Measurements from ENCODE around the gene LNP1. TPM values are rescaled to one million over a fixed set of nuclear protein-coding genes. Genes with fewer than 3 reads are reported as not detected.

The LNP1 gene
- total and polyA plus RNA-seq, 2 of the 13 experiments (the other 11 are each of a cell fraction or from before 2014, with no cell fraction given), result 3.6 to 7.0 TPM

DNA sequence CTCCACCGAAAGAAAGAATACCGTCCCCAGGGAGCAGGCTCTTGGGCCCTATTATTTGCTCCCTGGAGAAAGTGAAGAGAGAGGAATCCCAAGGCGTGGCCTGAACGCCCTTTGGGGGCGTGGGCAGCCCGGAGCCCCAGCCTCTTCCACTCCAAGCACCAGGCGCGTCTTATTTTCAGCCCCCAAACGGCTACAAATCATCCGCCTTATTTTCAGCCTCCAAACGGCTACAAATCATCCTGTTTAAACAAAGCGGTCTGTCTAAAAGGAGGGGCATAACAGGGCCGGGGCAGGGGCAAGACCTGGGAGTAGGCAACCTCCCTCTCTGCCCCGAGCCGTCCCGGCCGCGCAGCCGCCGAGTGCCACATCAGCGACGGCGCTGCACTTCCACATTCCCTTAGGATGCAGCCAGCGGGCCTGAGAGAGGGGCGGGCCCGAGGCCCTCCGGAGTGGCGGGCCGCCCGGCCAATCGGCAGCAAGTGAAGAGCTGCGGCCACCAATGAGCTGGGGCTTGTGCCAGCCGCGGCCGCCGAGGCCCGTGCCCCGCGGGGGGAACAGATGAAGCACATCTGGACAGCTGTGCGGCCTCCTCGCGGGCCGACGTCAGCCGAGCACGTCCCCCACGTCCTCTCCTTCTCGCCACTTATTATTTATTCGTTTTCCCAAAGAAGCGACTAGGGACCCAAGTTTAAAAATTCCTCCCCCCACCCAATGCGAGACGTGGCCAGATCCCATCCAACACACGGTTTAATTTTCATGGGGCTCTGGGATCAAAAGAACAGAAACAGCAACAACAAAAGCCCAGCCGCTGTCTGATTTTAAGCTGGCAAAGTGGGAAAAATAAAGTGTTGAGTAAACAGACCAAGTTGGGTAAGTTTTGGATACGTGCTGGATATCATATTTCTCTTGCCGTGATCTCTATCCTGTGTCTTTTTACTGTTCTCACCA lies 91.0 kb downstream of the LNP1 start, which contains the start of gene TMEM45A (continued):
- TF ChIP-seq, protein P1, sequence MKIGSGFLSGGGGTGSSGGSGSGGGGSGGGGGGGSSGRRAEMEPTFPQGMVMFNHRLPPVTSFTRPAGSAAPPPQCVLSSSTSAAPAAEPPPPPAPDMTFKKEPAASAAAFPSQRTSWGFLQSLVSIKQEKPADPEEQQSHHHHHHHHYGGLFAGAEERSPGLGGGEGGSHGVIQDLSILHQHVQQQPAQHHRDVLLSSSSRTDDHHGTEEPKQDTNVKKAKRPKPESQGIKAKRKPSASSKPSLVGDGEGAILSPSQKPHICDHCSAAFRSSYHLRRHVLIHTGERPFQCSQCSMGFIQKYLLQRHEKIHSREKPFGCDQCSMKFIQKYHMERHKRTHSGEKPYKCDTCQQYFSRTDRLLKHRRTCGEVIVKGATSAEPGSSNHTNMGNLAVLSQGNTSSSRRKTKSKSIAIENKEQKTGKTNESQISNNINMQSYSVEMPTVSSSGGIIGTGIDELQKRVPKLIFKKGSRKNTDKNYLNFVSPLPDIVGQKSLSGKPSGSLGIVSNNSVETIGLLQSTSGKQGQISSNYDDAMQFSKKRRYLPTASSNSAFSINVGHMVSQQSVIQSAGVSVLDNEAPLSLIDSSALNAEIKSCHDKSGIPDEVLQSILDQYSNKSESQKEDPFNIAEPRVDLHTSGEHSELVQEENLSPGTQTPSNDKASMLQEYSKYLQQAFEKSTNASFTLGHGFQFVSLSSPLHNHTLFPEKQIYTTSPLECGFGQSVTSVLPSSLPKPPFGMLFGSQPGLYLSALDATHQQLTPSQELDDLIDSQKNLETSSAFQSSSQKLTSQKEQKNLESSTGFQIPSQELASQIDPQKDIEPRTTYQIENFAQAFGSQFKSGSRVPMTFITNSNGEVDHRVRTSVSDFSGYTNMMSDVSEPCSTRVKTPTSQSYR (CRISPR knock-in tag; IDR thresholded peaks at IDR 0.05; ENCODE audit: borderline replicate concordance), result no peak
- TF ChIP-seq, protein P2, sequence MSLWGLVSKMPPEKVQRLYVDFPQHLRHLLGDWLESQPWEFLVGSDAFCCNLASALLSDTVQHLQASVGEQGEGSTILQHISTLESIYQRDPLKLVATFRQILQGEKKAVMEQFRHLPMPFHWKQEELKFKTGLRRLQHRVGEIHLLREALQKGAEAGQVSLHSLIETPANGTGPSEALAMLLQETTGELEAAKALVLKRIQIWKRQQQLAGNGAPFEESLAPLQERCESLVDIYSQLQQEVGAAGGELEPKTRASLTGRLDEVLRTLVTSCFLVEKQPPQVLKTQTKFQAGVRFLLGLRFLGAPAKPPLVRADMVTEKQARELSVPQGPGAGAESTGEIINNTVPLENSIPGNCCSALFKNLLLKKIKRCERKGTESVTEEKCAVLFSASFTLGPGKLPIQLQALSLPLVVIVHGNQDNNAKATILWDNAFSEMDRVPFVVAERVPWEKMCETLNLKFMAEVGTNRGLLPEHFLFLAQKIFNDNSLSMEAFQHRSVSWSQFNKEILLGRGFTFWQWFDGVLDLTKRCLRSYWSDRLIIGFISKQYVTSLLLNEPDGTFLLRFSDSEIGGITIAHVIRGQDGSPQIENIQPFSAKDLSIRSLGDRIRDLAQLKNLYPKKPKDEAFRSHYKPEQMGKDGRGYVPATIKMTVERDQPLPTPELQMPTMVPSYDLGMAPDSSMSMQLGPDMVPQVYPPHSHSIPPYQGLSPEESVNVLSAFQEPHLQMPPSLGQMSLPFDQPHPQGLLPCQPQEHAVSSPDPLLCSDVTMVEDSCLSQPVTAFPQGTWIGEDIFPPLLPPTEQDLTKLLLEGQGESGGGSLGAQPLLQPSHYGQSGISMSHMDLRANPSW (CRISPR knock-in tag; IDR thresholded peaks at IDR 0.05; ENCODE audit: borderline replicate concordance), result 0 out of 2 replicates have a peak, but pooled peaks have one; percentile 67
- TF ChIP-seq RFX3 (CRISPR knock-in tag; IDR thresholded peaks at IDR 0.05), result no peak
- TF ChIP-seq, protein P3, sequence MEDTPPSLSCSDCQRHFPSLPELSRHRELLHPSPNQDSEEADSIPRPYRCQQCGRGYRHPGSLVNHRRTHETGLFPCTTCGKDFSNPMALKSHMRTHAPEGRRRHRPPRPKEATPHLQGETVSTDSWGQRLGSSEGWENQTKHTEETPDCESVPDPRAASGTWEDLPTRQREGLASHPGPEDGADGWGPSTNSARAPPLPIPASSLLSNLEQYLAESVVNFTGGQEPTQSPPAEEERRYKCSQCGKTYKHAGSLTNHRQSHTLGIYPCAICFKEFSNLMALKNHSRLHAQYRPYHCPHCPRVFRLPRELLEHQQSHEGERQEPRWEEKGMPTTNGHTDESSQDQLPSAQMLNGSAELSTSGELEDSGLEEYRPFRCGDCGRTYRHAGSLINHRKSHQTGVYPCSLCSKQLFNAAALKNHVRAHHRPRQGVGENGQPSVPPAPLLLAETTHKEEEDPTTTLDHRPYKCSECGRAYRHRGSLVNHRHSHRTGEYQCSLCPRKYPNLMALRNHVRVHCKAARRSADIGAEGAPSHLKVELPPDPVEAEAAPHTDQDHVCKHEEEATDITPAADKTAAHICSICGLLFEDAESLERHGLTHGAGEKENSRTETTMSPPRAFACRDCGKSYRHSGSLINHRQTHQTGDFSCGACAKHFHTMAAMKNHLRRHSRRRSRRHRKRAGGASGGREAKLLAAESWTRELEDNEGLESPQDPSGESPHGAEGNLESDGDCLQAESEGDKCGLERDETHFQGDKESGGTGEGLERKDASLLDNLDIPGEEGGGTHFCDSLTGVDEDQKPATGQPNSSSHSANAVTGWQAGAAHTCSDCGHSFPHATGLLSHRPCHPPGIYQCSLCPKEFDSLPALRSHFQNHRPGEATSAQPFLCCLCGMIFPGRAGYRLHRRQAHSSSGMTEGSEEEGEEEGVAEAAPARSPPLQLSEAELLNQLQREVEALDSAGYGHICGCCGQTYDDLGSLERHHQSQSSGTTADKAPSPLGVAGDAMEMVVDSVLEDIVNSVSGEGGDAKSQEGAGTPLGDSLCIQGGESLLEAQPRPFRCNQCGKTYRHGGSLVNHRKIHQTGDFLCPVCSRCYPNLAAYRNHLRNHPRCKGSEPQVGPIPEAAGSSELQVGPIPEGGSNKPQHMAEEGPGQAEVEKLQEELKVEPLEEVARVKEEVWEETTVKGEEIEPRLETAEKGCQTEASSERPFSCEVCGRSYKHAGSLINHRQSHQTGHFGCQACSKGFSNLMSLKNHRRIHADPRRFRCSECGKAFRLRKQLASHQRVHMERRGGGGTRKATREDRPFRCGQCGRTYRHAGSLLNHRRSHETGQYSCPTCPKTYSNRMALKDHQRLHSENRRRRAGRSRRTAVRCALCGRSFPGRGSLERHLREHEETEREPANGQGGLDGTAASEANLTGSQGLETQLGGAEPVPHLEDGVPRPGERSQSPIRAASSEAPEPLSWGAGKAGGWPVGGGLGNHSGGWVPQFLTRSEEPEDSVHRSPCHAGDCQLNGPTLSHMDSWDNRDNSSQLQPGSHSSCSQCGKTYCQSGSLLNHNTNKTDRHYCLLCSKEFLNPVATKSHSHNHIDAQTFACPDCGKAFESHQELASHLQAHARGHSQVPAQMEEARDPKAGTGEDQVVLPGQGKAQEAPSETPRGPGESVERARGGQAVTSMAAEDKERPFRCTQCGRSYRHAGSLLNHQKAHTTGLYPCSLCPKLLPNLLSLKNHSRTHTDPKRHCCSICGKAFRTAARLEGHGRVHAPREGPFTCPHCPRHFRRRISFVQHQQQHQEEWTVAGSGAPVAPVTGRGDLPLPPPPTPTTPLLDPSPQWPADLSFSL (CRISPR knock-in tag; IDR thresholded peaks at IDR 0.05), result no peak
- TF ChIP-seq ZFP36 (IDR thresholded peaks at IDR 0.05; ENCODE audit: borderline replicate concordance, low read depth, low read length, partially characterized antibody), result no peak
- peak; percentile 56 for TF ChIP-seq MED8 (CRISPR knock-in tag; IDR thresholded peaks at IDR 0.05; ENCODE audit: insufficient replicate concordance)
